GM23338 (cell line): ENCODE results near the gene DLGAP5. TPM values are rescaled to one million over a fixed set of nuclear protein-coding genes. Genes with fewer than 3 reads are reported as not detected.

Experiments used
- ATAC-seq: fragments of 200-7000 bp; cut with Tn5 transposase; 3 replicates; pipeline ENCODE4 v1.9.1; 2020
- DNase-seq: peaks from one replicate; pipeline ENCODE4 v3.0.0-alpha.2; 2015; ENCODE audit warnings: low spot score
- H2AFZ ChIP-seq: fragments of 200-600 bp; sonication (generic); 2 replicates; pipeline ENCODE4 v1.8.0; 2016; ENCODE audit warnings: antibody characterized with exemption, mild to moderate bottlenecking, moderate library complexity
- H3F3A ChIP-seq: fragments of 200-600 bp; sonication (generic); replicated peaks from 2 replicates; pipeline ENCODE4 v1.8.0; 2017; ENCODE audit warnings: antibody characterized with exemption, mixed run types, low read depth
- H3K27ac ChIP-seq: fragments of 200-600 bp; sonication (generic); 2 replicates; pipeline ENCODE4 v1.6.1; 2016; ENCODE audit warnings: low read depth
- H3K27me3 ChIP-seq: fragments of 200-600 bp; sonication (generic); 2 replicates; pipeline ENCODE4 v1.8.0; 2016; ENCODE audit warnings: mild to moderate bottlenecking, mixed run types, moderate library complexity; ENCODE audit not compliant: insufficient read depth
- H3K36me3 ChIP-seq: fragments of 200-600 bp; sonication (generic); 2 replicates; pipeline ENCODE4 v1.8.0; 2016; ENCODE audit warnings: mild to moderate bottlenecking; ENCODE audit not compliant: insufficient read depth
- H3K4me1 ChIP-seq: fragments of 200-600 bp; sonication (generic); 2 replicates; pipeline ENCODE4 v1.8.0; 2016; ENCODE audit warnings: mild to moderate bottlenecking, moderate library complexity; ENCODE audit not compliant: insufficient read depth
- H3K4me2 ChIP-seq: fragments of 200-600 bp; sonication (generic); 2 replicates; pipeline ENCODE4 v1.7.1; 2017; ENCODE audit warnings: mixed run types
- H3K4me3 ChIP-seq: fragments of 200-600 bp; sonication (generic); 2 replicates; pipeline ENCODE4 v1.6.1; 2016; ENCODE audit warnings: mixed run types
- H3K79me2 ChIP-seq: fragments of 200-600 bp; sonication (generic); replicated peaks from 2 replicates; pipeline ENCODE4 v1.8.0; 2017; ENCODE audit warnings: mild to moderate bottlenecking; ENCODE audit not compliant: insufficient read depth
- H3K9me2 ChIP-seq: fragments of 200-600 bp; sonication (generic); 2 replicates; pipeline ENCODE4 v1.8.0; 2017; ENCODE audit not compliant: insufficient read depth
- H4K20me1 ChIP-seq: fragments of 200-600 bp; sonication (generic); replicated peaks from 2 replicates; pipeline ENCODE4 v1.8.0; 2017; ENCODE audit warnings: mild to moderate bottlenecking; ENCODE audit not compliant: insufficient read depth
- H3K27ac Mint-ChIP-seq: 2 replicates; pipeline ENCODE4 v1.8.0; 2020; ENCODE audit warnings: inconsistent platforms, mild to moderate bottlenecking, moderate library complexity, mixed read lengths
- H3K27me3 Mint-ChIP-seq: 3 replicates; pipeline ENCODE4 v1.8.0; 2022; ENCODE audit warnings: low read depth, mild to moderate bottlenecking, moderate library complexity, mixed read lengths, inconsistent platforms; ENCODE audit not compliant: insufficient read depth, poor library complexity
- H3K36me3 Mint-ChIP-seq: 3 replicates; pipeline ENCODE4 v1.8.0; 2021; ENCODE audit warnings: low read depth, mild to moderate bottlenecking, inconsistent platforms, moderate library complexity, mixed read lengths
- H3K4me1 Mint-ChIP-seq: 3 replicates; pipeline ENCODE4 v1.8.0; 2020; ENCODE audit warnings: mild to moderate bottlenecking, inconsistent platforms, mixed read lengths
- H3K4me3 Mint-ChIP-seq: 3 replicates; pipeline ENCODE4 v1.8.0; 2021; ENCODE audit warnings: moderate library complexity, mild to moderate bottlenecking, inconsistent platforms, mixed read lengths
- H3K9me3 Mint-ChIP-seq: 3 replicates; pipeline ENCODE4 v1.8.0; 2020; ENCODE audit warnings: moderate library complexity, mild to moderate bottlenecking, inconsistent platforms, mixed read lengths
- CREB1 ChIP-seq: fragments of 250-450 bp; sonication (Bioruptor Pico); IDR thresholded peaks from 2 replicates; pipeline ENCODE4 v1.5.0; 2020; ENCODE audit warnings: low read depth, mild to moderate bottlenecking, moderate library complexity
- CTCF ChIP-seq, 2 experiments: fragments of 200-600 bp in 1 of 2; sonication (generic) in 1 of 2; conservative IDR thresholded peaks; 2 replicates each; pipeline versions ENCODE4 v1.5.1 to v1.6.1; 2016 to 2017; ENCODE audit warnings: antibody characterized with exemption in 2 of 2, low read depth in 2 of 2, mild to moderate bottlenecking in 2 of 2, moderate library complexity in 1 of 2
- ETS1 ChIP-seq: IDR thresholded peaks from 2 replicates; pipeline ENCODE4 v1.6.1; 2016; ENCODE audit warnings: antibody characterized with exemption
- EZH2 ChIP-seq: fragments of 200-600 bp; sonication (generic); IDR thresholded peaks from one replicate; pipeline ENCODE4 v1.8.0; 2017; ENCODE audit warnings: antibody characterized with exemption, mild to moderate bottlenecking, low read depth; ENCODE audit not compliant: unreplicated experiment
- EZH2phosphoT487 ChIP-seq: fragments of 200-600 bp; sonication (generic); IDR thresholded peaks from one replicate; pipeline ENCODE4 v1.8.1; 2018; ENCODE audit warnings: antibody characterized with exemption; ENCODE audit not compliant: unreplicated experiment
- JUNB ChIP-seq: IDR thresholded peaks from one replicate; pipeline ENCODE4 v1.6.1; 2016; ENCODE audit warnings: antibody characterized with exemption; ENCODE audit not compliant: unreplicated experiment
- NANOG ChIP-seq: IDR thresholded peaks from 2 replicates; pipeline ENCODE4 v1.6.1; 2016; ENCODE audit warnings: antibody characterized with exemption, borderline replicate concordance
- REST ChIP-seq: IDR thresholded peaks from one replicate; pipeline ENCODE4 v1.6.1; 2018; ENCODE audit warnings: antibody characterized with exemption; ENCODE audit not compliant: unreplicated experiment
- STAT1 ChIP-seq: IDR thresholded peaks from one replicate; pipeline ENCODE4 v1.6.1; 2016; ENCODE audit warnings: antibody characterized with exemption; ENCODE audit not compliant: unreplicated experiment
- ZNF114 ChIP-seq: fragments of 250-450 bp; sonication (Bioruptor Pico); IDR thresholded peaks from 2 replicates; pipeline ENCODE4 v1.5.0; 2020; ENCODE audit warnings: mild to moderate bottlenecking, moderate library complexity
- ZNF462 ChIP-seq: fragments of 250-450 bp; sonication (Bioruptor Pico); IDR thresholded peaks from 2 replicates; pipeline ENCODE4 v1.5.0; 2020; ENCODE audit warnings: mild to moderate bottlenecking, moderate library complexity
- polyA plus RNA-seq: library from polyadenylated mRNA; unstranded; fragments of >200 nt; fragmentation: Nextera tagmentation; extraction: Ambion mirVana; gene quantifications from 2 replicates; pipeline ENCODE4 v1.2.1, GENCODE V29; 2016
- total RNA-seq: library from RNA; depleted of rRNA; stranded (reverse); fragments of >200 nt; shearing (Covaris generic); gene quantifications from 2 replicates; pipeline ENCODE4 v1.2.3, GENCODE V29; 2014

DLGAP5 gene
- total and polyA plus RNA-seq, 2 experiments from 2014 or later, result 110 to 117 TPM

- ATAC-seq, result no peak
- peaks cover 4% of the 10 kb centered on the region; the same call in 2 of the 3 replicates for H3K4me1 Mint-ChIP-seq
- no peak overlapping the region for H3K4me3 ChIP-seq
- no peaks in the 10 kb centered on the region for H3K36me3 ChIP-seq
- H3K79me2 ChIP-seq, result no peaks in the 10 kb centered on the region
- no peak overlapping the region for H3K4me2 ChIP-seq
- no peaks in the 10 kb centered on the region for H3K9me3 Mint-ChIP-seq
- peaks cover 6% of the 10 kb centered on the region for H4K20me1 ChIP-seq
- H3K27me3 Mint-ChIP-seq, result peaks cover 28% of the 10 kb centered on the region
- TF ChIP-seq REST (no peak), CTCF (conservative IDR thresholded peaks at IDR 0.05; ENCODE audit: low read depth in 2 of 2) (no peak), EZH2phosphoT487 (no peak), STAT1 (no peak), ETS1 (no peak), EZH2 (no peak), ZNF114 (CRISPR knock-in tag) (no peak), ZNF462 (CRISPR knock-in tag) (no peak), NANOG (no peak), JUNB (no peak), CREB1 (CRISPR knock-in tag) (no peak)
- no peak overlapping the region for H3K4me3 Mint-ChIP-seq
- no peaks in the 10 kb centered on the region for H3F3A ChIP-seq
- peaks cover 51% of the 10 kb centered on the region for H3K27me3 ChIP-seq
- no peak overlapping the region for H3K27ac ChIP-seq
- no peak overlapping the region for H2AFZ ChIP-seq
- DNase-seq, result no peak
- H3K27ac Mint-ChIP-seq, result no peak overlapping the region
- no peaks in the 10 kb centered on the region for H3K36me3 Mint-ChIP-seq
- no peaks in the 10 kb centered on the region for H3K9me2 ChIP-seq
- 0 out of 2 replicates have a peak, but pooled peaks cover 2% of the 10 kb centered on the region for H3K4me1 ChIP-seq
Measured at GRCh38 chr14:55131370-55132137, 59.8 kb downstream of the DLGAP5 start.
